HTERT RPE-1 (cell line): ENCODE measurements around the gene TPPP2.
"Not testable (repeated sequence)": the region's sequence is repeated elsewhere in the genome, so short reads cannot be mapped to it uniquely, and the experiment has no call there.

Source experiments
- in situ Hi-C: fragments of 300-500 bp; cut with MboI; formaldehyde crosslinking; loops from 4 replicates; pipeline ENCODE4 v1.14.3; 2020; ENCODE audit warnings: low sequenced_read_pairs

Gene TPPP2

DNA sequence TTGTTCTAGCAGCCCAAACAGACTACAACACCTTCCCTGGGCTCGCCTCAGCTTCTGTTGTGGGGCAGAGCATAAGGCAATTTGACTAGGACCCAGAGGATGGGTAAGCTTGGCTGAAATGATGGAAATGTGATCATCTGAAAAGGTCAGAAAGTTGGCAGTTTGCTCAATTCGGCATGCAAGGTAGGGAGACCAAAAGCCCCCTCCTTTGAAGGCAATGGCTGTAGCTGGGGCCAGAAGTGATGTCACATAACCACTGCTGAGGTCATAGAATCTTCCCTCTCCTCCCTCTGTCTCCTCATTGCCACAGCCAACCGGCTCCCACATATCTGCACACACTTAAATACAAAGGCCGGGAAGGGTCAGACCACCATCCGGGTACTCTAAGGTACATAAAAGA, at the start of gene TPPP2:
TSS of gene TPPP2 (plus strand) at position 301 of the 400 bp plus-strand sequence. CDS start 365 bp downstream, outside the sequence.
- in situ Hi-C loops, result no loop called here

DNA sequence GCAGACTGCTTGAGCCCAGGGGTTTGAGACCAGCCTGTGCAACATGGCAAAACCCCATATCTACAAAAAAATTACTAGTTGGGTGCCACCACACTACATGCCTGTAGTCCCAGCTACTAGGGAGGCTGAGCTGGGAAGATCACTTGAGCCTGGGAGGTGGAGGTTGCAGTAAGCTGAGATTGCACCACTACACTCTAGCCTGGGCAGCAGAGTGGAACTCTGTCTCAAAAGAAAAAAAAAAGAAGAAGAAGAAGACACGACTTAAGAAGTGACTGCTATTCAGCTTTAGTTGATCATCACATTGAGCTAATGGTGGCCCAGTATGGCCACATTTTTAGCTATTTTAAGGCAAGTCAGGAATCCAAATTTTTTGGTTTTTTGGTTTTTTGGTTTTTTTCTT, 49.1 kb upstream of the TPPP2 start:
- in situ Hi-C loops, result no loop called here

DNA sequence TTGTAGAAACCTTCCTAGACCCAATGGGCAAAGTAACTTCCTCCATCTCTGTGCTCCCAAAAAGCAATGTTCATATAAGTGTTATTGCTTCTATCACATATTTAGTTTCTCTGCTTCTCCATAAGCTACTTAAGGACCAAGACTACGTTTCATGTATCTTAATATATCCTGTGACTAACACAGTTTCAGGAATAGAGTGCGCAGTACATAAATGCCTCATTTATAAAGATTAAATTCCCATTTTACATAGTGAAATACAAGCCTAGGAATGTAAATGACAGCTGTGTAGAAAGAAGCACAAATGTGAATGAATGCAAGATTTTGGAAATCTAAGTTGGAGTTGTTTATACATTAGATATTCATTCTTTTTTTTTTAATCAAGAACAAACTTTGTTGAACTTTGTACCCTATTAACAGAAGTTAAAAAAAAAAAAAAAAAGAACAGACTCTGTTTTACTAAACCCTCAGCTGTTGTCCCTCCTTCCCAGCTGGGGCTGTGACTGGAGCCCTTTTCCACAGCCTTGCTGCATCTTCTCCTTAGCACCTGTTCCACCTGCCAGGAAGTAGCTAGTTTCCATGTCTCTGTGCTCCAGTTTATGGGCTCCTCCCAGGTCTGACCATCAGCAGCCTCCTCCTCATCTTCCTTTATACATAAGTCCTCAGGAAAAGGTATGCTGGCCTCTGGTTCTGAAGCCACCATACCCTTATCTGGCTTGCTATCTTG, 47.2 kb upstream of the TPPP2 start:
- in situ Hi-C loops, result no loop called here

DNA sequence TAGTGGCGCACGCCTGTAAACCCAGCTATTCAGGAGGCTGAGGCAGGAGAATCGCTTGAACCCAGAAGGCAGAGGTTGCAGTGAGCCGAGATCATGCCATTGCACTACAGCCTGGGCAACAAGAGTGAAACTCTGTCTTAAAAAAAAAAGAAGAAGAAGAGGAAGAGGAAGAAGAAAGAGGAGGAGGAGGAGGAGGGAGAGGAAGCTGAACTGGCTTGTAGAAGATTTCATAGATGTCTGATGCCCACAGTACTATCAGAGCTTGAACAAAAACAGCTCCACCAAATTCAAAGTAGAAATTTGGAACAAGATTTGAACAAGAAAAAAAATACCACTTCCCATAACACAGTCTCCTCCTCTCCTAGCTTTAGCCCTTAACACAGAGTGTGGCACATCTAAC, 44.4 kb upstream of the TPPP2 start:
- in situ Hi-C loops, result not testable (repeated sequence)

DNA sequence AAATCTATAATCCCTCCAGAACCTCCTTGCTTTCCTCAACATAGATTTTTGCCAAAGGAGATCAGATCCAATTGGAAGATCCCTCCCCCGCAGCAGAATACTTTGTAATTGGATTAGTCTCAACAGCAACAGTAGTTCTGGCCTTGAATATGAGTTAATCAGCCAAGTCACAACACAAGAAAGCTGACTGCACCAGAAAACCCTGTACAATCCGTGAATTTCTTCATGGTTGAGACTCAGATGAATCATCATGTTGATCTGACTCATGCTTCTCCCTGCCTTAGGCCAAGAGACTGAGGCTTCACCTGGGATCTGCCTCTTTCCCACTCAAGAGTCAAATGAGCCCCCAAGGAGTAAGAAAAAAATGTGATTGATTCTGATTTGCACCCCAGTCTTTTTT, 43.2 kb upstream of the TPPP2 start:
- in situ Hi-C loops, result no loop called here

DNA sequence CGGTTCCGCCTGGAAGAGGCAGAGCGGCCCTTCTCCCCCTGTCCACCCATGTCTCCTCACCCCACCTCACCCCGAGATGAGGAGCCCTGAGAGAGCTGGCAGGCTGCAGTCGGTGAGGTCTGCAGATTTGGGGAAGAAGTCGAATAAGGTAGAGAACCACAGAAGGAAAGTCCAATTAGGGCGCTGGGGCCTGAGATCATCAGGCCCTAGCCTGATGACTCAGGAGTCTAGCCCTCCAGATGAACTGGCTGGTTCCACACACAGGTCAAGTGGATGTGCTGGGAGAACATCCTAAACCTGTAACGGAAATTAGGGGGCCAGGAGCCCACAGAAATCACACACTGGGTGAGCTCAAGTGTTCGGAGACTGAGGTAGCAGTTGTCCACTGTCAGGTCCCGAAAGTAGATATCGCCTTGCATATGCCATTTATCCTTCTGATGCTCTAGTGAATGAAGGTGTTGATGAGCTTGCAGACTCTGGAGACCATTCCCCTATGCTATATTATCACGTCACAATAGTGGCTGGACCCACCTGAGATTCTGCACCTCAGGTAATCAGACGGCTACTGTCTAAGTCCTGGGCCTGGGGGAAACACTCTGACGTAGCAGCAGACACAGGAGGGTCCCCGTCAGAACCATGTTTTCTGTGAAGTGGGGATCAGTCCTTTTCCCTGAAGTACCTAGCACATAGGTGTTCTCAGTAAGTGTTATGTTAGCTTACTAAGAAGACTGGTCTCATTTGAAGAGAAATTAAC, 41.1 kb upstream of the TPPP2 start:
- in situ Hi-C loops, result no loop called here

DNA sequence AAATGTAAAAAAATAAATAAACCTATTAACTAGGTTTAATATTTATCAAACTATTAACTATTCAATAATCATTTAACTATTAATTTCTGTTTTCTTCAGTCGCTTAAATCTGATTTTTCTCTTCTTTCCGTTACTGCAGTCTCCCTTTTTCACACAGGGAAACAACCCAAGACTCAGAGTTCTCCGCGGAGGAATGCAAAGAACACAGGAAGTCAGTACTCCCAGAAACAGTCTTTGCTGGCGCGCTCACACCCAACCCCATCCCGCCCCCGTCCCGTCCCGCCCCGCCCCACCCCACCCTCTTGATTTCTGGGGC, 40.6 kb upstream of the TPPP2 start:
- in situ Hi-C loops, result no loop called here

DNA sequence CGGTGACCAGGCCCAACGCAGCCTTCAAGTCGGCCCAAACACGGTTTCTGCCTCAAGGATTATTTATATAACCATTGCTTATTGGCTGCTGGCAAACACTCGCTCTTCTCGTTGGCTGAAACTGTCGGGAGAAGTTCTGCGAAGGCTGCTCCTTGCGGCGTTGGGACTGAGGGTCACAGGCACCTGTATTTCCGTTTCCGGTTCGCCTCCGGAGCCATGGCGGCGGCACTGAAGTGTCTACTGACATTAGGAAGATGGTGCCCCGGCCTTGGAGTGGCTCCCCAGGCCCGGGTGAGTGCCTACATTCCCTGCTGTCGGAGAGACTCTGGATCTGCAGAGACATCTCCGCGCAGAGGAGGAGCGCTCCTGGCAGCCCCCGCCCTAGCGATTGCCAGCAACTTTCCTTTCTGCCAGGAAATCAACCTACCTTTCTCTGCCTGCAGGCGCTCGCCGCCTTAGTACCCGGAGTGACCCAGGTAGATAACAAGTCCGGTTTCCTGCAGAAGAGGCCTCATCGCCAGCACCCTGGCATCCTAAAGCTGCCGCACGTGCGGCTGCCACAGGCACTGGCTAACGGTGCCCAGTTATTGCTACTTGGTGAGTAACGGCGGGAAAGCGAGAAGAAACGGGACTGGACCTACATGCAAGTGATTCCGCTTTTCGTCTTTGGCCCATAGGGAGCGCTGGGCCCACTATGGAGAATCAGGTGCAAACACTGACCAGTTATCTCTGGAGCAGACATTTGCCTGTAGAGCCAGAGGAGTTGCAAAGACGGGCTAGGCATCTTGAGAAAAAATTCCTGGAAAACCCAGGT, 40.0 kb upstream of the TPPP2 start, which contains the start of gene METTL17:
TSS of gene METTL17 (plus strand) at position 194 of the 814 bp plus-strand sequence. CDS start at position 217, 23 bp downstream.
- in situ Hi-C loops, result no loop called here

DNA sequence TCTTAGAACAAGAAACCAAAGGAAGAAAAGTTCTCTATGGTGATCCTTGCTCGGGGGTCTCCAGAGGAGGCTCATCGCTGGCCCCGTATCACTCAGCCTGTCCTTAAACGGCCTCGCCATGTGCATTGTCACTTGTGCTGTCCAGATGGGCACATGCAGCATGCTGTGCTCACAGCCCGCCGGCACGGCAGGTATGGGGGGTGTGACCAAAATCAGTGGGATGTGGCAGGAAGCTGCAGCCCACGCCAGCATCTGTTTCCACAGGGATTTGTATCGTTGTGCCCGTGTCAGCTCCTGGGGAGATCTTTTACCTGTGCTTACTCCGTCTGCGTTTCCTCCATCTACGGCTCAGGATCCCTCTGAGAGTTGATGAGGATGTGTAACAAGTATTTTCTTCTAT, 33.5 kb upstream of the TPPP2 start:
- in situ Hi-C loops, result no loop called here

DNA sequence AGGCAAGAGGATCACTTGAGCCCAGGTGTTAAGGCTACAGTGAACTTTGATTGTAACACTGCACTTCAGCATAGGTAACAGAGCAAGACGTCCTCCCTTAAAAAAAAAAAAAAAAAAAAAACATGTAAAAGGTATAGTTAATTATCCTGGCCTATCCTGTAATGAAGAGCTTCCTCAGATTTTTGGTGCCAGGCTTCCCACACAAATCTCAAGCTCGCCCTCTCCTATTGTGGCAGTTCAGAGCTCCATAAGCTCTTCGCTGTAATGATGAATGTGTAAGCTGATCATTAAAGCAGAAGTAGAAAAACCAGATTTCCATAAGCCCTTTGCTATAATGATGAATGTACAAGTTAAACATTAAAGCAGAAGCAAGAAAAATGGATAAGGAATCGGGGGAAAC, 32.9 kb upstream of the TPPP2 start:
- in situ Hi-C loops, result no loop called here

DNA sequence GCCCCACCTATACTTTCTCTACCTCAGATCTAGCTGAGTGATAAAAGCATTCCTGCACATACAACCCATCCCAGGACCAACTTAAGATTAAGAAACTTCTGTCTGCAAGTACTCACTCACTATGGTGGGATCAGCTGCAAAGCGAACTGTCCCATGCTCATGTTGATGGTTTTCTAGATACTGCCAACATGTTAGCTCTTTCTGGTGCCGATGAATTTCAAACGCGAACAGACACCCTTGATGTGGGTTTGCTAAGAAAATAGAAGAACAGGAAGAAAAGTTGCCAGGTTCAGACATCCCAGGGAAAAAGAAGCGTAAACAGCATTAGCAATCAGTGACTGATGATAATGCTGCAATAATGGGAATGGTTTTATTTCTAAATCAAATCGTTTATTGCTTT, 32.5 kb upstream of the TPPP2 start:
- in situ Hi-C loops, result no loop called here

DNA sequence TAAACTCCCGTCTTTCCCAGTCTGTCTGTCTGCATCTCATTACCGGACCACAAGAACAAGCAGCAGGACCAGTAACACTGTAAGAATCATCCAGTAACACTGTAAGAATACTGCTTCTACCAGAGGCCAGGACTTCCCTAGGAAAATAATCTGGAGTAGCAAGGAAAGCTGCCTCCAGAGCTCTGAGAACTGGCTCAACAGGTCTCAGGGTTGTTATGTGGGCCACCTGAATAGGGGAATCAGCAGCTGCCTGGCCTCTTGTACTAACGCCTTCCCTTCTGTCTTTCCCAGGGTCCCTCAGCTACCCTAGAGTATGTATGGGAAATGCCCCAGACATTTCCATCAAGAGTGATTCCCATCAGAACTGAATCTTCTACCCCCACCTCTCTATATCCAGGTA, 31.9 kb upstream of the TPPP2 start:
- in situ Hi-C loops, result no loop called here

DNA sequence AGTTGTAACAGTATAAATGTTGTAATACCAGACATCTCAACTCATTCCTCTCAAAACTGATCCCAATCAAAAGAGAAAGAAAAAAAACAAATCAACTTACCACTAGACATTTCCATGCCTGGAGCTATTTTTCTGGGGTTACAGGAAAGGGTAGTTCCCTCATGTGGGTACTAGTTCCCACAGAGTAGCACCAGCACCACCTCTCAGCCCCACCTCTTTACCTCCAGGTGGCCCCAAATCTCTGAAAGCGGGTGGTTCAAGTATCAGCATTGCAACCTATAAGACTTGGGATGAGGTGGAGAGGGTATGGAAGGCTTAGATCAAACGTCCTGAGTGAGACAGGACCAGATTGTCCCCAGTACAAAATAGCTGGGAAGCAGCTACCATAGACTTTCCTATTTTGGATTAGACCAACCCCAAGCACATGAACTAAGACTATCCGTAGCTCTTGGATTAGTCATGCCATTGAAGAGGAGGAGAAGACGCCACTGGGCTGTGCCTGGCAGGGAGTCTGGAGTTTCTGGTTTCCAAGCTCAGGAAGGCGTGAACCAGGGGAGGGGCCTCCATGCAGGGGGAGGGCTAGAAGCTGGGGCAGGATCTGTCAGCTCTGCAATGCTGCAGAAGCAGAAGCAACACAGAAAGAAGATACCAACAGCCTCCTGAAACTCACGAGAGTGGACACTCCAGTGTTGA, 31.2 kb upstream of the TPPP2 start, which contains the start of gene SLC39A2:
TSS of gene SLC39A2 (plus strand) at position 620 of the 693 bp plus-strand sequence. CDS start 154 bp downstream, outside the sequence.
- in situ Hi-C loops, result no loop called here

DNA sequence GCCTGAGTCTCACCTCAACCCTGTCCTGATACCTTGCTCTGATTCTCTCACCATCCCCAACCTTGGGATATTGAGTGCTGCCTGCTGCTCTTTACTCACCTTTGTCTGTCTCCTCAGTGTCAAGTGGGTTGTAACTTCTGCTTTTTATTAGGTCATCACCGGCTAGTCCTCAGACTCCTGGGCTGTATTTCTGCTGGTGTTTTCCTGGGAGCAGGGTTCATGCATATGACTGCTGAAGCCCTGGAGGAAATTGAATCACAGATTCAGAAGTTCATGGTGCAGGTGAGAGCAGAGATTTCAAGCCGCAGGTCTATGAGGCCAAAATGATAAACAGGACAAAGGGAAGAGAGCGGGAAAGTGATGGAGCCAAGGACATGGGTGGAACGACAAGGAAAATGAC, 30.4 kb upstream of the TPPP2 start:
- in situ Hi-C loops, result no loop called here

DNA sequence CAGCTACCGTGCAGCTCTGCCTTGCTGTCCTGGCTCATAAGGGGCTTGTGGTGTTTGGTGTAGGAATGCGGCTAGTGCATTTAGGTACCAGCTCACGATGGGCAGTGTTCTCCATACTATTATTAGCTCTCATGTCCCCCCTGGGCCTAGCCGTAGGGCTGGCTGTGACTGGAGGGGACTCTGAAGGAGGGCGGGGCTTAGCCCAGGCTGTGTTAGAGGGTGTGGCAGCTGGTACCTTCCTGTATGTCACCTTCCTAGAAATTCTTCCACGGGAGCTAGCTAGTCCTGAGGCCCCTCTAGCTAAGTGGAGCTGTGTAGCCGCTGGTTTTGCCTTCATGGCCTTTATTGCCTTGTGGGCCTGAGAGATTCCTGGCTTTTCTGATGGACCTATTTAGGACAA, 28.8 kb upstream of the TPPP2 start:
- in situ Hi-C loops, result no loop called here

DNA sequence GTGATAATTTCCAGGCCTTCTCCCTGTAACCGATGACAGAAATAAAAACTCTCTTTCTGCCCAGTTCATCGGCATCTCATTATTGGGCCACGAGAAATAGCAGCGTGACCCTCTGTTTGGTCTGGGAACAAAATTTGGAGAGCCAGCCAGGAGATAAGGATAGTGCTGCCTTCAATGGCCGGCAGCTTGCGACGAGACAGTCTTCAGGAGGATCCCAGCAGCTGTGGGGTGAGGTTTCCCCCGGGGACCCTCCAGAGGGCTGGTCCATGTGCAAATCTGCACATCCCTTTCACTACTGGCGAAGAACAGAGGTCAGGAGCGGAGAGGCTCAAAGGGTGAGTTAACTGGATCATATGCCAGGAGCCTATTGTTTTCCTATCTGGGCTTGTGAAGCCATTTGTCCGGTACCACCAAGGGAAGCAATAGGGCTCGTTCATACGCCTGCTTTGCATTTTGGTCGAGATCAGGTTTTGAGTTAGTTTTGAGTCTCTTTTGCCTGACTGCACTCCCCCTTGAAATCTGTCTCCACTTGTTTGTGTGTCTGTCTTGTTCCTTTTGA, 26.1 kb upstream of the TPPP2 start:
- in situ Hi-C loops, result no loop called here

DNA sequence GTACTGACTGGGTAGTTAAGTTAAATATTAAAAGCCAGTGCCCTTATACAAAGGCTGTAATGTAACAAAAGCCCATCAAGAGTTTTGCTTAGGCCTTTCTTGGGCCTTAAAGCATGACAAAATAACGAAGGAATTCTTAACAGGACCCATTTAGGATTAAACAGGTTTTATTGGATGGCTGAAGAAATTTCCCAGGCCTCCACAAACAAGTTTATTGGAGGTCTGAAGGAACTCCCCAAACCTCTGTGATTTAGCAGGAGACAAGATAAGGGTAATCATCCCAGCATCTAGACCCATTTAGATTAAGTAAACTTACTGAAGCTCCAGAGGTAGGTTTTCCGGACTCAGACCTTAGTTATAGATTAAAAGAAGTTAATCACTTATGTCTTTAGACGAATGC, 20.3 kb upstream of the TPPP2 start:
- in situ Hi-C loops, result not testable (repeated sequence)

DNA sequence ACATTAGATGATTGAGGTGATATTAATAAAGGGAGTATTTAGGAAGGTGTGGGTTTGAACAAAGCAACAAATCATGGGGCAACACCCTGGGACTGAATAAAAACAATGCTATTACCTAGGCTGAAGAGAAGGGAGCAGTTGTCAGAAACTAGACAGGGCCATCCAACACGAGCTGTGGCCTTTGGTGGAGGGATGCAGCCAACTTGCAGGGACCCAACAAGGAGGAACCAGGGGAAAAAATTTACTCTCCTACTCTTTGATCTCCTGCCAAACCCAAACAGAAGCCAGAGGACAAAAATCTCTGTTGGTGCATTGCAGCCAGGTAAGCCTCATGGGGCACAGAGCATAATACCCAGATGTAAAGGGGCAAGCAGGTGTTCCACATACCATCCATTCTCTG, 18.9 kb upstream of the TPPP2 start:
- in situ Hi-C loops, result no loop called here

DNA sequence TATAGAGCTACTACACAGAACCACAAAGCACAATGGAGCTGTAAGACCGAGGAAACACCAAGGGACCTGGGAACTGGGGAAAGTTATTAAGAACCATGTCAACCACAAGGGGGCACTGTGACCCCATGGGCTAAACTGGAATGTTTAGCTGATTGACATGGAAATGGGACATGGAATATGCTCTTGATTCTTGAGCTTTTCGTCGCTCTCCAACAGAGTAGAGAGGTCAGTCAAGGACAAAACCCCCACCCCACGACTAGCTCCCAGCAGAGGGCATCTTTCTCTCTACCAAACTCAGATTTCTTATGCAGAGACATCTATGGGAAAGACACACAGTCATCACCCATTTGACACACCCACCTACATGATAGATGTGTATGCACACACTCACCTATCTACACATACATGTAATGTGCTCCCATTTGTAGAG, 15.2 kb upstream of the TPPP2 start:
- in situ Hi-C loops, result no loop called here

DNA sequence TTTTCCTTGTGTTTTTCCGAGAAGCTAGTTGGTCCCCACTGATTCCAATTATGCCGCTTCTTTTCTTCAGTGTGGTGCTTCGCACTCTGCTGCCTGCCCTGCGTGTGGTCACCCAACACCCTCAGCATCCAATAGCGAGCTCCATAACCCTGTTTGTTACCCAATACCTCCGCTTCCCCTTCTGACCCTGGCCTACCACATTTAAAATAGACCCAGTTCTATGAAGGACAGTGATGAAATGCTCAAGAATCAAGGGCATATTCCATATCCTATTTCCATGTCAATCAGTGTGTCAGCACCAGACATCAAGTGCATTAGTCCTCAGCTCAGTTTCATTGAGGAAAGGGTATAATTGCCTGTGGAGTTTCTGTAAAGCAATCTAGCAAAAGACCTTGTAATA, 14.7 kb upstream of the TPPP2 start:
- in situ Hi-C loops, result no loop called here
